Smooth muscle cell (in vitro differentiated cells): ENCODE data around the gene NDUFAF4. TPM values are rescaled to one million over a fixed set of nuclear protein-coding genes. Genes with fewer than 3 reads are reported as not detected.

ENCODE experiments used
- DNase-seq: peaks from one replicate; lab custom pipeline; 2025; ENCODE audit not compliant: unreplicated experiment; lab: John Stamatoyannopoulos, UW
- H2AFZ ChIP-seq: fragments of 200-600 bp; sonication (generic); 2 replicates; pipeline ENCODE4 v1.6.0; 2016; ENCODE audit warnings: antibody characterized with exemption, low read depth, mild to moderate bottlenecking
- H3F3A ChIP-seq: fragments of 200-600 bp; sonication (generic); 2 replicates; pipeline ENCODE4 v1.6.0; 2017; ENCODE audit warnings: antibody characterized with exemption, low read depth
- H3K27ac ChIP-seq: fragments of 200-600 bp; sonication (generic); 2 replicates; pipeline ENCODE4 v1.5.1; 2016; ENCODE audit warnings: low read depth, mild to moderate bottlenecking
- H3K27me3 ChIP-seq: fragments of 200-600 bp; sonication (generic); 2 replicates; pipeline ENCODE4 v1.6.1; 2016; ENCODE audit warnings: low read depth, mild to moderate bottlenecking
- H3K36me3 ChIP-seq: fragments of 200-600 bp; sonication (generic); 2 replicates; pipeline ENCODE4 v1.5.1; 2016; ENCODE audit warnings: low read depth
- H3K4me1 ChIP-seq: fragments of 200-600 bp; sonication (generic); 2 replicates; pipeline ENCODE4 v1.5.1; 2016; ENCODE audit warnings: low read depth
- H3K4me2 ChIP-seq: fragments of 200-600 bp; sonication (generic); 2 replicates; pipeline ENCODE4 v1.6.0; 2016; ENCODE audit warnings: mild to moderate bottlenecking
- H3K4me3 ChIP-seq: fragments of 200-600 bp; sonication (generic); 2 replicates; pipeline ENCODE4 v1.5.1; 2016; ENCODE audit warnings: mild to moderate bottlenecking
- H3K79me2 ChIP-seq: fragments of 200-600 bp; sonication (generic); 2 replicates; pipeline ENCODE4 v1.6.0; 2016; ENCODE audit warnings: low read depth, mild to moderate bottlenecking
- H3K9ac ChIP-seq: fragments of 200-600 bp; sonication (generic); 2 replicates; pipeline ENCODE4 v1.6.0; 2016; ENCODE audit warnings: low read depth
- H3K9me3 ChIP-seq: fragments of 200-600 bp; sonication (generic); replicated peaks from 2 replicates; pipeline ENCODE4 v1.5.1; 2016; ENCODE audit warnings: low read depth
- H4K20me1 ChIP-seq: fragments of 200-600 bp; sonication (generic); 2 replicates; pipeline ENCODE4 v1.6.0; 2016; ENCODE audit warnings: low read depth
- WGBS: methylation state at CpG from one replicate; pipeline ENCODE4 v1.1.7; 2016; ENCODE audit warnings: low lambda C conversion rate; 5-methylcytosine and 5-hydroxymethylcytosine counted together
- polyA plus RNA-seq: library from polyadenylated mRNA; unstranded; fragments of >200 nt; fragmentation: Nextera tagmentation; extraction: Ambion mirVana; gene quantifications from 2 replicates; pipeline ENCODE4 v1.2.1, GENCODE V29; 2016
- total RNA-seq: library from RNA; depleted of rRNA; stranded (reverse); fragments of >200 nt; gene quantifications from 2 replicates; pipeline ENCODE4 v1.2.3, GENCODE V29; 2014
- TF ChIP-seq, protein P1 (sequence below): fragments of 200-600 bp; sonication (generic); IDR thresholded peaks from 2 replicates; pipeline ENCODE4 v1.5.1; 2017; ENCODE audit warnings: borderline replicate concordance, mild to moderate bottlenecking, antibody characterized with exemption; ENCODE audit not compliant: insufficient read depth, poor library complexity, severe bottlenecking

The NDUFAF4 gene
- total and polyA plus RNA-seq, 2 experiments from 2014 or later: 40.4 to 51.0 TPM

DNA sequence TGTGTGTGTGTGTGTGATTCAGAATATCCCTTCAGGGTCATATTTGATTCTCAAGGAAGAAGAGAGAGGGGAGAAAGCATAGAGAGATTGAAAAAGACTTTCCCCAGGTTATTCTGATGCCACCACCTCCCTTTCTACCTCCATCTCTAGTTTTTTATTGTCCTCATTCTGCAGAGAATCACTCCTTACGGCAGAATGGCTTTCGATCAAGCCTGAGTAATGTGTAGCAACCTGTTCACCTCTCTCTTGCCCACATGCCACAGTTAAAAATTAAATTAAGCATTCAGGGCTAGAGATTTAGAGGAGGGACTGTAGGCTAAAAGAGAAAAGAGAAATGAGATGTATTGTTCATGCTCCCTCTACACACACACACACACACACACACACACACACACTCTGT lies 45.0 kb upstream of the NDUFAF4 start:
- H3K4me2 ChIP-seq: no peak overlapping the region
- TF ChIP-seq, protein P1, sequence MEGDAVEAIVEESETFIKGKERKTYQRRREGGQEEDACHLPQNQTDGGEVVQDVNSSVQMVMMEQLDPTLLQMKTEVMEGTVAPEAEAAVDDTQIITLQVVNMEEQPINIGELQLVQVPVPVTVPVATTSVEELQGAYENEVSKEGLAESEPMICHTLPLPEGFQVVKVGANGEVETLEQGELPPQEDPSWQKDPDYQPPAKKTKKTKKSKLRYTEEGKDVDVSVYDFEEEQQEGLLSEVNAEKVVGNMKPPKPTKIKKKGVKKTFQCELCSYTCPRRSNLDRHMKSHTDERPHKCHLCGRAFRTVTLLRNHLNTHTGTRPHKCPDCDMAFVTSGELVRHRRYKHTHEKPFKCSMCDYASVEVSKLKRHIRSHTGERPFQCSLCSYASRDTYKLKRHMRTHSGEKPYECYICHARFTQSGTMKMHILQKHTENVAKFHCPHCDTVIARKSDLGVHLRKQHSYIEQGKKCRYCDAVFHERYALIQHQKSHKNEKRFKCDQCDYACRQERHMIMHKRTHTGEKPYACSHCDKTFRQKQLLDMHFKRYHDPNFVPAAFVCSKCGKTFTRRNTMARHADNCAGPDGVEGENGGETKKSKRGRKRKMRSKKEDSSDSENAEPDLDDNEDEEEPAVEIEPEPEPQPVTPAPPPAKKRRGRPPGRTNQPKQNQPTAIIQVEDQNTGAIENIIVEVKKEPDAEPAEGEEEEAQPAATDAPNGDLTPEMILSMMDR: no peak
- H3K4me1 ChIP-seq: no peaks in the 10 kb centered on the region
- H3K9ac ChIP-seq: no peak overlapping the region
- no peak overlapping the region for H2AFZ ChIP-seq
- no peak overlapping the region for H3K27ac ChIP-seq
- DNase-seq: no peak
- no peaks in the 10 kb centered on the region for H3K36me3 ChIP-seq
- WGBS: 95% methylated on average over 2 of the region's 2 CpGs
- H3F3A ChIP-seq: no peaks in the 10 kb centered on the region
- no peaks in the 10 kb centered on the region for H3K79me2 ChIP-seq
- H3K4me3 ChIP-seq: no peak overlapping the region
- no peaks in the 10 kb centered on the region for H3K9me3 ChIP-seq
- H4K20me1 ChIP-seq: no peaks in the 10 kb centered on the region
- no peaks in the 10 kb centered on the region for H3K27me3 ChIP-seq

DNA sequence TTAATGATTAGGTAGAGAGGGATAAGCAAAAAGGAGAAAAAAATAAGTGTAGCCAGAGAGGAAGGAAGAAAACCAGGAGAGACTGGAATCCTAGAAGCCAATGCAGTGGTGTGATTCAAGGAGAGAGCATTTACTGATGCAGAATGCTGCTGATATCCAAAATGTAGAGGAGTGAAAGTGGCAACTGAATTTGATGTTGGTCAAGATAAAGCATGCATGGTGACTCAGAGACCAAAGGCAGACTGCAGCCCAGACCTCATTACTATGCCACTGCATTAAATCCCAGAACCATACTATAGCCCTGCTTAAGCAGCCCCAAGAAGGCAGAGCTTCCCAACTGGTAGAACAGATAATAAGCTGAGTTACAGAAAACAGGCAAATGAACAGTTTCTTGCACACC lies 42.6 kb upstream of the NDUFAF4 start:
- Histone ChIP-seq H3K9me3 (no peaks in the 10 kb centered on the region), H3K4me1 (no peaks in the 10 kb centered on the region), H3K4me2 (no peak overlapping the region), H3K79me2 (no peaks in the 10 kb centered on the region), H2AFZ (no peak overlapping the region), H3K27me3 (no peaks in the 10 kb centered on the region), H4K20me1 (no peaks in the 10 kb centered on the region), H3K9ac (no peak overlapping the region), H3K27ac (no peak overlapping the region), H3K36me3 (no peaks in the 10 kb centered on the region), H3K4me3 (no peak overlapping the region), H3F3A (no peaks in the 10 kb centered on the region)
- TF ChIP-seq, protein P1: no peak
- no peak for DNase-seq

DNA sequence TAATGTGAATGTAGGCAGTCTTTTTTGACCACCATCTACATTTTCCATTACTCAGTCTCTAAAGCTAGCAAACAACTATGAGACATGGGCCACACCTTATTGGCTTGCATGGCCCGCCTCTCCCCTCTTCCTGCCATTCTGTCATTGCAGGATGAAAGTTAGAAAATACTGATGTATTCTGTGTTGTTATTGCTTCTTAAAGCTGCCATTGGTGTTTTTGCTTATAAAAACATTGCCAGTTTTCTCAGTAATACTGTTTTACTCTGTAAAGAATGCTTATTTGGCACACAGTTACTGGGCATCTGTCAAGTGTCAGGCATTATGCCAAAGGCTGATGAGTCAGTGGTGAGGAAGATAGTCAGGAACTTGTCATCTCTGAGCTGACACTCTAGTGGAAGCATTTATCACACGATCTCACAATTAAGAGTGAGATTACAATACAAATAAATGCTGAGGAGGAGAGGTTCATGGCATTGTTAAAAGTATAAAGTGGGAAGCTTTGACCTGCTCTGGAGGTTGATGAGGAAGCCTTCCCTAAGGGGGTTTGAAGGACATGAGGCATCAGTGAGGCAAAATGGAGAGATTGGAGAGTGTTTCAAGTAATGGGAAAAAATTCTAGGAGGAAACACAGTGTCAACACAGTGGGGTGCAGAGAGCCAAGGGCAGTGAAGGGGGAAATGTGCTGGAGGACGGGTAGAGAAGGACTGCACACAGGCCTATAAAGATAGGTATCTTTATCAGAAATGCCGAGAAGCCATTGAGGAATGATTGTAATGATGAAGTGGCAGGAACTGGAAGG lies 41.5 kb upstream of the NDUFAF4 start:
- no peak for DNase-seq
- no peak overlapping the region for H3K4me3 ChIP-seq

More for the DNA sequence above, 41.5 kb upstream of the NDUFAF4 start:
- H4K20me1 ChIP-seq: no peaks in the 10 kb centered on the region
- TF ChIP-seq, protein P1: no peak
- no peaks in the 10 kb centered on the region for H3K27me3 ChIP-seq
- no peak overlapping the region for H3K27ac ChIP-seq
- no peak overlapping the region for H3K9ac ChIP-seq
- no peaks in the 10 kb centered on the region for H3F3A ChIP-seq
- no peaks in the 10 kb centered on the region for H3K79me2 ChIP-seq
- H3K9me3 ChIP-seq: no peaks in the 10 kb centered on the region
- H3K4me2 ChIP-seq: no peak overlapping the region
- 62% methylated on average over 4 of the region's 4 CpGs for WGBS
- no peaks in the 10 kb centered on the region for H3K36me3 ChIP-seq
- no peak overlapping the region for H2AFZ ChIP-seq
- no peaks in the 10 kb centered on the region for H3K4me1 ChIP-seq
